ENCODE data around the gene HIRIP3. TPM values are rescaled to one million over a fixed set of nuclear protein-coding genes. Genes with fewer than 3 reads are reported as not detected.

Gene HIRIP3
- polyA plus RNA-seq, 1 of the 3 experiments (the other 2 are of a cell fraction): 18.9 TPM

GRCh38 chr16:29972500-29972899, 22.9 kb downstream of the HIRIP3 start (continued):
- TF ChIP-seq USF2 (IDR thresholded peaks at IDR 0.05; ENCODE audit: borderline replicate concordance, low read depth, low read length) (no peak), FOSL2 (IDR thresholded peaks at IDR 0.05; ENCODE audit: borderline replicate concordance, low read depth) (no peak), PBX3 (IDR thresholded peaks at IDR 0.05) (no peak), YY1 (IDR thresholded peaks at IDR 0.05; ENCODE audit: low read depth) (no peak), MAX (IDR thresholded peaks at IDR 0.05; ENCODE audit: low read depth) (no peak), USF1 (IDR thresholded peaks at IDR 0.05; ENCODE audit: borderline replicate concordance, low read depth) (no peak), SIN3A (IDR thresholded peaks at IDR 0.05; ENCODE audit: borderline replicate concordance, low read depth, low read length) (no peak), EZH2phosphoT487 (IDR thresholded peaks at IDR 0.05; ENCODE audit: borderline replicate concordance, low read depth) (no peak)

GRCh38 chr16:29971304-29971703, 24.1 kb downstream of the HIRIP3 start:
- Histone ChIP-seq H4K20me1 (ENCODE audit: insufficient read depth) (peaks cover 20% of the 10 kb centered on the region), H3K4me3 (ENCODE audit: low read depth in 2 of 2, low read length in 1 of 2) (no peak overlapping the region), H3K36me3 (replicated peaks in 1 of 2; ENCODE audit: control insufficient read depth in 1 of 2, insufficient read depth in 2 of 2, low read length in 1 of 2) (peaks cover 14 to 17% of the 10 kb centered on the region in 2 experiments), H3K79me2 (ENCODE audit: insufficient read depth) (peaks cover 26% of the 10 kb centered on the region), H3K4me2 (no peak overlapping the region), H3K4me1 (ENCODE audit: control insufficient read depth in 1 of 2, insufficient read depth in 2 of 2, low read depth in 1 of 2, low read length in 1 of 2) (peaks cover 13 to 20% of the 10 kb centered on the region in 2 experiments; a peak in 3 of 4 replicates), H3K9ac (no peak overlapping the region), H3K9me3 (no peaks in the 10 kb centered on the region), H2AFZ (ENCODE audit: low read depth) (no peak overlapping the region), H3K9me2 (no peaks in the 10 kb centered on the region), H3K27me3 (ENCODE audit: insufficient read depth) (no peaks in the 10 kb centered on the region), H3K27ac (ENCODE audit: low read depth in 2 of 2, low read length in 1 of 2) (no peak overlapping the region), H3F3A (replicated peaks; ENCODE audit: insufficient read depth) (peaks cover 13% of the 10 kb centered on the region)
- POLR2A ChIA-PET: no interaction called here
- CTCF ChIA-PET: interaction anchor here (8.2 kb wide), 1 partner anchor 35 kb away, joined by 41 read pairs; no protein-coding TSS in a partner anchor
- no peak for DNase-seq
- WGBS (ENCODE audit: low lambda C conversion rate): 88% methylated on average over 8 of the region's 8 CpGs
- no peak for TF ChIP-seq REST (IDR thresholded peaks at IDR 0.05; ENCODE audit: low read depth, low read length)
- TF ChIP-seq MEF2A (IDR thresholded peaks at IDR 0.05; ENCODE audit: borderline replicate concordance, low read depth): no peak
- no peak for TF ChIP-seq POLR2AphosphoS5 (IDR thresholded peaks at IDR 0.05; ENCODE audit: low read depth, low read length)
- no peak for TF ChIP-seq ZBTB33 (IDR thresholded peaks at IDR 0.05; ENCODE audit: borderline replicate concordance, low read depth)
- TF ChIP-seq IRF3 (IDR thresholded peaks at IDR 0.05; ENCODE audit: low read depth, low read length): no peak
- no peak for TF ChIP-seq USF2 (IDR thresholded peaks at IDR 0.05; ENCODE audit: borderline replicate concordance, low read depth, low read length)
- no peak for TF ChIP-seq MXI1 (IDR thresholded peaks at IDR 0.05; ENCODE audit: low read depth, low read length)
- no peak for TF ChIP-seq NRF1 (IDR thresholded peaks at IDR 0.05; ENCODE audit: low read depth, low read length)
- TF ChIP-seq CTCF (IDR thresholded peaks at IDR 0.05): no peak
- TF ChIP-seq YY1 (IDR thresholded peaks at IDR 0.05; ENCODE audit: low read depth): no peak
